Erythroblast (primary cell): Measurements from ENCODE around the gene FSTL4.
"Not testable (repeated sequence)": the region's sequence is repeated elsewhere in the genome, so short reads cannot be mapped to it uniquely, and the experiment has no call there.

ENCODE experiments used
- DNase-seq, 2 experiments: peaks; one replicate each; lab custom pipeline; 2025; lab: John Stamatoyannopoulos, UW
- GATA1 ChIP-seq: IDR thresholded peaks from 2 replicates; pipeline ENCODE4 v1.6.1; 2011; ENCODE audit warnings: low read depth, mild to moderate bottlenecking, control low read depth, low read length, moderate library complexity
- POLR2A ChIP-seq: IDR thresholded peaks from 2 replicates; pipeline ENCODE4 v1.6.1; 2011; ENCODE audit warnings: mild to moderate bottlenecking, low read length

Gene FSTL4

DNA sequence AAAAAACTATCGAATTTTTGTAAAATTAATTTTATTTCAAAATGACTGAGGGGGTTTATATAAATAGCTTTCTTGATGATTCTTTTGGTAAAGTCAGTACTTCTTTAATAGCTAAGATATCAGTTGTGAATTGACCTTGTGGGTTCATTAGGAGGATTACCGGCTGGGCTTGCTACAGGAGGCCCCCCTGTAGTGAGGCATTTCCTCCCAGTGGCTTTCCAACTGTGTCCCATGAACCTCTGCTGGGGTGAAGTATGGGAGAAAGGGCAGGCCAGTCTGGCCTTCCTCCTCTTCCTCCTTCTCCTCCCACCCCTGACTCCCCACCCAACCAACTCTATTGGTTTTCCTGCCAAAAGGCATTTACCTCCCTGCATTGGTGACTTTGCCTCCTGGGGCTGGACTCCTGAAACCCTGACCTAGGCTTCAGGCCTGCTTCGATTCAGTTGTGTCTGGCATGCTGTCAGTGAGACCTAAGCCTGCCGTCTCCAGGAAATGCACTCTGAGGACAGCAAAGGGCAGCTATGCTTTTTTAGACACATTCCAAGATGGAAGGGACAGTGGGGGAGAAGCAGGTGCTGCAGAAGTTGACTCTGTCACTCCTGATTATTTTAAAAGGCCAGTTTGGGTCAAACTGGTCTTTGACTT lies 415.8 kb downstream of the FSTL4 start:
- DNase-seq = no peak
- TF ChIP-seq POLR2A (no peak), GATA1 (no peak)

DNA sequence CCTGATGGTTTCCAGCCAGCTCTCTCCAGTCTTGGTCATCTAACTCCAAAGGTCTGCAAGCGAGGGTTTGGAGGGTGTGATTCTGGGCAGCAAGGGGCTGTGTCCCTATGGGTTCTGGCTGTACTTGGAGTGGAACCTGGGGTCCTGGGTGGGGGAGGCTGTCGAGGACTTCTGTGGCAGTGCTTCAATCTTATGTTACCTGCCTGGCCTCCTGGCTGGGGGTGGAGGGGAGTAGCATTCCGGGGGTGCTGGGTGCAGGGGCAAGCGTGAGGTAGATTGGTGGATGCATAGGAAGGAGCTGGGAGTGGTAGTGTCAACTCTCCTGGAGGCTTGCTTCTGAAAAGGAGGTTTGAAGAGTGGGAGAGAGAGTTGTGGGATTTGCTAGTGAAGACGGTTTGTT lies 417.1 kb downstream of the FSTL4 start:
- no peak for TF ChIP-seq POLR2A
- no peak for TF ChIP-seq GATA1
- no peak for DNase-seq

DNA sequence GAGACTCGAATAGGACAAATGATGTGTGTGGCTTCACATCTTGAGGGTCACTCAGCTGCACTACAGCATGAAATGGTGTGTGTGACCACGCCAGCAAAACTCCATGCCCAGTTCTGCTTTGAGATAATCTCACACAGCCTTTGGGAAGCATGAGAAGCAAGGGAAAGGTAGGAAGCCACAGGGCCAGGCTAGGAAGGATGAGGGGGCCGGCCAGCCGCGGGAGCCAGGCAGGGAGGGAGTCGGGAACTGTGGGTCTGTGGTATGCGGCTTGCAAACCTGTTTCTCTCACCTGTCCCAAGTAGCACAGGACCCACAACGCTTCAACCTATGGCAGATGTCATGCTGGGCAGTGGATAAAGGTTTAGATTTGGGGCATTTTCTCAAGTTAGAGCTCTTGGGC lies 418.5 kb downstream of the FSTL4 start:
- no peak for DNase-seq
- TF ChIP-seq POLR2A (no peak), GATA1 (no peak)

DNA sequence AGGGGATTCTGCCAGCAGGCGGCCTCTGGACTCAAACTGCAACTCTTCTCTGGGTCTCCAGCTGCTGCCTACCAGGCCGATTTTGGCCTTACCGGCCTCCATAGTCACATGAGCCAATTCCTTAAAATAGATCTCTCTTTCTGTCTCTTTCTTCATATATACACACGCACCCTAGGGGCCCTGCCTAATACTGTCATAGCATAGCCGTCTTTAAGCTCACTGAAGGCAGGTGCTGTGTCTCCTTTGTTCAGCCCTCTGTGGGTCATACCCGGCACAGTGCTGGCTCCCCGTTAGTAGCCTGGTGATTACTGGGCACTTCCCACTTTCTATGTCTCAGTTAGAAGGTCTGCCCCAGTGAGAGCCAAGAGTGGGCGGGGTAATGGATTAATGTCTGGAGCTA lies 419.6 kb downstream of the FSTL4 start:
- DNase-seq = no peak
- no peak for TF ChIP-seq POLR2A
- TF ChIP-seq GATA1 = no peak

DNA sequence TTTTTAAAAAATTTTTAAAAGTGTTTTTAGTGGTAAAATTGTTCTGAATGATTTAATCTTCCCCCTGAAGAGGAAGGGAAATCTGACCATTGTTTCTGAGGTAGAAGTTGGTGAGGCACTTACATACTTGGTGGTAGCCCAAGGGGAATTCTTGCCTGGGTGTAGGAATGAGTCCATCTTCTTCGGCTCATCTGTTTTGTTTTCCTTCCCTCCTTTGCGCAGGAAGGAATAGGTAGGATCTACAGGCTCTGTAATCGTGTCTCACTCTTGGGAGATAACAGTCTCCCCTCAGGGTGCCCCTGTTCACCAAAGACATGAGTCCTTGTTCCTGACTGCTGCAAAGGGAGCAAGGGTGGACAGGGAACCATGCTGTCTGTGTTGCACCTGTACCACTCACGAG lies 422.5 kb downstream of the FSTL4 start:
- TF ChIP-seq POLR2A (no peak), GATA1 (no peak)
- DNase-seq = no peak

DNA sequence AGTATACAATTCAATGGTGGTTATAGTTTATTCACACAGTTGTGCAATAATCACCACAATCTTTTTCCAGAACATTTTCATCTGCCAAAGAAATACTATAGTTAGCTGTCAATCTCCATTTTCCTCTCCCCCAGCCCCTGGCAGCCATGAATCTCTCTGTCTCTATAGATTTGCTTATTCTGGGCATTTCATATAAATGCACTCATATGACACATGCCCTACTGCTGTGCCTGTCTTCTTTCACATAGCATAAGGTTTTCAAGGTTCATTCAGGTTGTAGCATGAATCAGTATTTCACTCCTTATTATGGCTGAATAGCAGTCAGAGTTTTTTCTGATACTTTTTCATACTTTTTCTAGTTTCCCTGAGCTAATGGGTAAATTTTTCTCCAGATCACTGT lies 432.9 kb downstream of the FSTL4 start:
- no peak for TF ChIP-seq POLR2A
- TF ChIP-seq GATA1 = no peak

DNA sequence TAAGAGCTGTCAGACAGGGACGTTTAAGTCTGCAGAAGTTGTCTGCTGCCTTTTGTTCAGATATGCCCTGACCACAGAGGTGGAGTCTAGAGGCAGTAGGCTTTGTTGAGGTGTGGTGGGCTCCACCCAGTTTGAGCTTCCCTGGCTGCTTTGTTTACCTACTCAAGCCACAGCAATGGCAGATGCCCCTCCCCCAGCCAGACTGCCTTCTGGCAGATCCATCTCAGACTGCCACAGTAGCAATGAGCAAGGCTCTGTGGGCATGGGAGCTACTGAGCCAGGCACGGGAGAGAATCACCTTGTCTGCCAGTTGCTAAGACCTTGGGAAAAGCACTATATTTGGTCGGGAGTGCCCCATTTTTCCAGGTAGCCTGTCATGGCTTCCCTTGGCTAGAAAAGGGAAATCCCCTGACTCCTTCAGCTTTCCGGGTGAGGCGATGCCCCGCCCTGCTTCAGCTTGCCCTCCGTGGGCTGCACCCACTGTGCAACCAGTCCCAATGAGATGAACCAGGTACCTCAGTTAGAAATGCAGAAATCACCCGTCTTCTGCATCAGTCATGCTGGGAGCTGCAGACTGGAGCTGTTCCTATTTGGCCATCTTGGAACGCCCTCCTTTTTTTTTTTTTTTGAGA lies 441.5 kb downstream of the FSTL4 start:
- DNase-seq = not testable (repeated sequence)

More for the DNA sequence above, 432.9 kb downstream of the FSTL4 start:
- DNase-seq = no peak

DNA sequence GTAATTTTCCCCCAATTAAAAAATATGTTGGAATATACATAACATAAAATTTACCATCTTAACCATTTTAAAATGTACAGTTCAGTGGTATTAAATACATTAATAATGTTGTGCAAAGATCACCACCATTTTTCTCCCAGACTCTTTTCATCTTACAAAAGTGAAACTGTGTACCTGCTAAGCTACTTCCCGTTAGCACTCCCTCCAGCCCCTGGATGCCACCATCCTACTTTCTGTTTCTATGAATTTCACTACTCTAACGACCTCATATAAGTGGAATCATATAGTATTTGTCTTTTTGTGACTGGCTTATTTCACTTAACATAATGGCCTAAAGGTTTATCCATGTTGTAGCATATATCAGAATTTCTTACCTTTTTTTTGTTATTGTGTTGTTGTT lies 447.6 kb downstream of the FSTL4 start:
- no peak for DNase-seq
- TF ChIP-seq GATA1 = no peak

DNA sequence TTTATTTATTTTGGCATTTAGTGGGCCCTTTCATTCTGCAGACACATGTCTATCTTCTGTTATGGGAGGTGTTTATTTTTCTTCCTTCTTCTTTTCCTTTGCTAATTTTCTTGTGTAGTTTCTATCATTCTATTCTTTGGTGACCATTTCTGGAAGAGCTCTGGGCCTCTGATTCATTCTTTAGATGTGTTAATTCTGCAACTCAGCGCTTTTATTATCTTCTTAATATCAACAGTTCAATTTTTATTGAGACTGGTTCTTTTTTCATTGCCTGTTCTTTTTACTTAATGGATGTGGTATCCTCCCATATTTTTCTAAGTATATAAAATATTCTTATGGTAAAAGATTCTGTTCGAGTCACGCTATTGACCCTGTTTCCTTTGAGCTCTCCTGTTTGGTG lies 448.5 kb downstream of the FSTL4 start:
- DNase-seq = no peak
- TF ChIP-seq GATA1 = no peak
- no peak for TF ChIP-seq POLR2A

DNA sequence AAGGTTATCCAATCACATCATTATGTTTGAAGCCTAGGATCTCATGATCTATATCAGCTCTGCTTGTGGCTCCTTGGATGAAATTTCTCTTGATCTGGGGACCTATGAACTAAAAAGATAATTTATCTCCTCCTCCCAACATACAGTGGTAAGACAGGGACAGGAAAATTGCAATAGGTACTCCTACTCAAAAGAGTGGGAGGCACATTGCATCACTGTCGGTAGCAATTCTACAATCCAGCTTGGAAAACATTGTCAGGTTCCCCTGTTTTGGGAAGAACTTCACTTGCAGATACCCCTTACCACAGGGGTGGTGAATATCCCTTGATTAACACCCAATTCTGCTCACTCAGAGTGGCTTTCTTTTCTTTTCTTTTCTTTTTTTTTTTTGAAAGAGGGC lies 452.8 kb downstream of the FSTL4 start:
- DNase-seq = no peak
- TF ChIP-seq GATA1 (no peak), POLR2A (no peak)

DNA sequence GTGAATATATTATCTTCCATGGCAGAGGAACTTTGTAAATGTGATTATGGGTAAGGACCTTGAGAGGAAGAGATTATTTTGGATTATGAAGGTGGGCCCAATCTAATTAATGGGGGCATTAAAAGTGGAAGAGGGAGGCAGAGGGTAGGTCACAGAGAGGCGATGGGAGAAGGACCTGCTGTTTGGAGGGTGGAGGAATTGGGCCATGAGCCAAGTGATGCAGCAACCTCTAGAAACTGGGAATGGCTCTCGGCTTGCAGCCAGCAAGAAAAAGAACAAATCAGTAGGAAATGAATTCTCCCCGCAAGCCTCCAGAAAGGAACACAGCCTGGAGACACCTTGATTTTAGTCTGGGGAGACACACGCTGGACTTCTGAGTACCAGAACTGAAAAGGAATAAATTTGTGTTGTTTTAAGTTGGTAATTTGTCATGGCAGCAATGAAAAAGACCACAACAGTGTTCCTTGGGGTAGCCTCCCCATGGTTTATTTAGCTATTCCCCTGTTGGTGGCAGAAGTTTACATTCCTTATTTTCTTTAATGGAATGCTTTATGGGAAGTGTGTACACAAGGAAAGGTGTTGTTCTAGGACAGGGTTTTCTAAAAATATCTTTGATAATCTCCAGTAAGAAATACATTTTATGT lies 456.9 kb downstream of the FSTL4 start:
- peak in 1 of 2 experiments; percentile 8 for DNase-seq
- TF ChIP-seq GATA1 (no peak), POLR2A (no peak)

DNA sequence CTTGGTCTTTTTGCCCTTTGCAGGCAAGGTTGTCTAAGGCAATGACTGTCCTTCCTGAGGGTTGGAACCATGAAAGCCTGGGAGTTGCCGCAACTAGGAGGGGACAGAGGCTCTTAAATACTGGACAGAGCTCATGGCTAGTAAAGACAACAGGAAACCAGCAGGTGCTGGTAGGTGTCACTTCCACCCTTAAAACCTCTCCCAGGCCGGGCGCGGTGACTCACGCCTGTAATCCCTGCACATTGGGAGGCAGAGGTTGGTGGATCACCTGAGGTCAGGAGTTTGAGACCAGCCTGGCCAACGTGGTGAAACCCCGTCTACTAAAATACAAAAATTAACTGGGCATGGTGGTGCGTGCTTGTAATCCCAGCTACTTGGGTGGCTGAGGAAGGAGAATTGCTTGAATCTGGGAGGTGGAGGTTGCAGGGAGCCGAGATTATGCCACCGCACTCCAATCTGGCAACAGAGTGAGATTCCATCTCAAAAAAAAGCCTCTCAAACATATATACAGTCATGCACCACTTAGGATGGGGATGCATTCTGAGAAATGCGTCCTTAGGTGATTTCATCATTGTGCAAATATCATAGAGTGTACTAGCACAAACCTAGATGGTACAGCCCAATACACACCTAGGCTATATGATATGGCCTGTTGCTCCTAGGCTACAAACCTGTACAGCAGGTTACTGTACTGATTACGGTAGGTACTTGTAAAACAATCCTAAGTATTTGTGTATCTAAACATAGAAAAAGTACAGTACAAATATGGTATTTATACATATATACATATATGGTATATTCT lies 457.9 kb downstream of the FSTL4 start:
- no peak for TF ChIP-seq POLR2A
- no peak for TF ChIP-seq GATA1
- no peak for DNase-seq

DNA sequence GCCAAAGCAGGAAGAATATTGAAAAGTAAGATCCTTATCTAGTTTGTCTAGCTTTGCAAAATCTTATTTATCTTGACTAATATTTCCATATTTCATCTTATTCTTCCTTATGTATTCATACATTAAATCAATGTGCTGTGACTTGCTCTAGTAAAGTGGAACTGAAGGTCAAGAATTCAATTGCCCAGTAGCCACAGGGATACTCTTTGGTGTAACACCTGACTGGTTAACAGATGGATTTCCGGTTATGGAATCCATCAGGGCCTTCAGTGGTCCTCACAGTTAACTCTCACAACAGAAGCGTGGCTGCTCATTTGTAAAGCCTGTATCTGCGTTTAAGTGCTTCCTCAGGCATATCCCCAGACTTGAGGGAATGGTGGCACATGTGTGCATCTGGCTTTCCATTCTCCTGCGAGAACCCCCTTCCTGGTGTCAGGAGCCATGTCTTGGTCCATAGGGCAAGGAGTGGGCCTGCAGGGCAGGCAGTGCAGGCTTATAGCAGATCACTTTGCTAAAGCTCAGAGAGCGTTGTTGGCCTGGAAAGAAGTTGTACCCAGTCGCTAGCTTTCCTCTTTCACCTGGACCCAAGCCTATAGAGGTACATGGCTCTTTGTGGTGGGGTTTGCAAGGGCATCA lies 461.3 kb downstream of the FSTL4 start:
- TF ChIP-seq POLR2A (no peak), GATA1 (no peak)
- DNase-seq = no peak
